Uterus (tissue), 2 donors: ENCODE measurements around the gene NCKAP1.
"Not testable (repeated sequence)": the region's sequence is repeated elsewhere in the genome, so short reads cannot be mapped to it uniquely, and the experiment has no call there.

Source experiments
- POLR2A ChIP-seq, 2 donors: fragments of 450-650 bp; IDR thresholded peaks; one replicate each; pipeline ENCODE4 v1.6.1; 2016; ENCODE audit warnings: antibody characterized with exemption in 2 of 2, mild to moderate bottlenecking in 1 of 2, moderate library complexity in 1 of 2
- TF ChIP-seq, protein P1 (sequence below), 4 experiments: fragments of 200-600 bp in 2 of 4; fragments of 450-650 bp in 2 of 4; sonication (generic) in 2 of 4; IDR thresholded peaks; one replicate each; pipeline ENCODE4 v1.5.1; 2016 to 2019; ENCODE audit warnings: antibody characterized with exemption in 4 of 4, mild to moderate bottlenecking in 2 of 4, moderate library complexity in 1 of 4

GRCh38 chr2:182981475-182981874 lies 56.8 kb downstream of the NCKAP1 start:
- TF ChIP-seq, protein P1, sequence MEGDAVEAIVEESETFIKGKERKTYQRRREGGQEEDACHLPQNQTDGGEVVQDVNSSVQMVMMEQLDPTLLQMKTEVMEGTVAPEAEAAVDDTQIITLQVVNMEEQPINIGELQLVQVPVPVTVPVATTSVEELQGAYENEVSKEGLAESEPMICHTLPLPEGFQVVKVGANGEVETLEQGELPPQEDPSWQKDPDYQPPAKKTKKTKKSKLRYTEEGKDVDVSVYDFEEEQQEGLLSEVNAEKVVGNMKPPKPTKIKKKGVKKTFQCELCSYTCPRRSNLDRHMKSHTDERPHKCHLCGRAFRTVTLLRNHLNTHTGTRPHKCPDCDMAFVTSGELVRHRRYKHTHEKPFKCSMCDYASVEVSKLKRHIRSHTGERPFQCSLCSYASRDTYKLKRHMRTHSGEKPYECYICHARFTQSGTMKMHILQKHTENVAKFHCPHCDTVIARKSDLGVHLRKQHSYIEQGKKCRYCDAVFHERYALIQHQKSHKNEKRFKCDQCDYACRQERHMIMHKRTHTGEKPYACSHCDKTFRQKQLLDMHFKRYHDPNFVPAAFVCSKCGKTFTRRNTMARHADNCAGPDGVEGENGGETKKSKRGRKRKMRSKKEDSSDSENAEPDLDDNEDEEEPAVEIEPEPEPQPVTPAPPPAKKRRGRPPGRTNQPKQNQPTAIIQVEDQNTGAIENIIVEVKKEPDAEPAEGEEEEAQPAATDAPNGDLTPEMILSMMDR (IDR thresholded peaks at IDR 0.05) = not testable (repeated sequence)
- TF ChIP-seq POLR2A (IDR thresholded peaks at IDR 0.05) = not testable (repeated sequence)
